ENCODE results near the gene NEDD4.

DNA sequence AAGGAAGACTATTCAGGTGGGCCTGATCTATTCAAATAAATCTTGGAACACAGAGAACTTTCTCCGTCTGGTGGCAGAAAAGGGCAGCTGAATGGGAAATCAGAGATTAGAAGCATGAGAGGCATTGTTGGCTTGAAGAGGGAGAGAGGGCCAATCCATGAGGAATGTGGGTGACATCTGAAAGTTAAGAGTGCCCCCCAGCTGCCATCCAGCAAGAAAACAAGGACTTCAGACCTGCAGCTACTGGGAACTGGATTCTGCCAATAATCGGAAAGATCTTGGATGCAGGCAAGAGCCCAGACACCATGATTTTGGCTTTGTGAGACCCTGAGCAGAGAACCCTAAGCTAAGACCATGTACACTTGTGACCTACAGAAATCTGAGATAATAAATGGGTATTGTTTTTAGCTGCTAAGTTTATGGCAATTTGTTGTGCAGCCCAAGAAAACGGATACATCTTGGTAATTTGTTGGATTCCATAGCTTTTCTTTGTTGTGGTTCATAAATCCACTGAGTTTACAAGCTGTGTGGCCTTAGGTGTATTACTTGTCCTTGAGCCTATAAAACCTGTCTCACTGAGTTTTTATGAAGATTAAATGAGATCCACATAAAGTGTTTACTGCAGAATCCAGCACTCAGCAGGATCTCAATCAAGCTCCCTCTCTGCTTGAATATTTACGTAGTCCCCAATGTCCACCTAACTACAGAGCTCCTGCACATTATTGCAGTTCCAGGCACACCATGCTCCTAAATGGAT lies 168.4 kb downstream of the NEDD4 start:
- TF ChIP-seq, protein P1, sequence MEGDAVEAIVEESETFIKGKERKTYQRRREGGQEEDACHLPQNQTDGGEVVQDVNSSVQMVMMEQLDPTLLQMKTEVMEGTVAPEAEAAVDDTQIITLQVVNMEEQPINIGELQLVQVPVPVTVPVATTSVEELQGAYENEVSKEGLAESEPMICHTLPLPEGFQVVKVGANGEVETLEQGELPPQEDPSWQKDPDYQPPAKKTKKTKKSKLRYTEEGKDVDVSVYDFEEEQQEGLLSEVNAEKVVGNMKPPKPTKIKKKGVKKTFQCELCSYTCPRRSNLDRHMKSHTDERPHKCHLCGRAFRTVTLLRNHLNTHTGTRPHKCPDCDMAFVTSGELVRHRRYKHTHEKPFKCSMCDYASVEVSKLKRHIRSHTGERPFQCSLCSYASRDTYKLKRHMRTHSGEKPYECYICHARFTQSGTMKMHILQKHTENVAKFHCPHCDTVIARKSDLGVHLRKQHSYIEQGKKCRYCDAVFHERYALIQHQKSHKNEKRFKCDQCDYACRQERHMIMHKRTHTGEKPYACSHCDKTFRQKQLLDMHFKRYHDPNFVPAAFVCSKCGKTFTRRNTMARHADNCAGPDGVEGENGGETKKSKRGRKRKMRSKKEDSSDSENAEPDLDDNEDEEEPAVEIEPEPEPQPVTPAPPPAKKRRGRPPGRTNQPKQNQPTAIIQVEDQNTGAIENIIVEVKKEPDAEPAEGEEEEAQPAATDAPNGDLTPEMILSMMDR (IDR thresholded peaks at IDR 0.05), result no peak
- no peak for TF ChIP-seq POLR2A (IDR thresholded peaks at IDR 0.05)

All from Peyer's patch (tissue), 4 donors.